GM12878 (cell line): ENCODE results near the gene TYROBP. TPM values are rescaled to one million over a fixed set of nuclear protein-coding genes. Genes with fewer than 3 reads are reported as not detected.
A peak's percentile ranks its signal among the peaks of the same experiment; 100 is the strongest.

Experiments used
- CHD1 ChIP-seq: IDR thresholded peaks from 2 replicates; pipeline ENCODE4 v1.6.1; 2012; ENCODE audit warnings: low read depth, low read length, improper control_type of control experiment
- CREB1 ChIP-seq: IDR thresholded peaks from 2 replicates; pipeline ENCODE4 v1.6.1; 2012; ENCODE audit warnings: low read depth, mild to moderate bottlenecking, inconsistent platforms
- CTCF ChIP-seq, 3 experiments: IDR thresholded peaks in 2 of 3; conservative IDR thresholded peaks in 1 of 3; 2 replicates each; pipeline ENCODE4 v1.5.1; 2011; ENCODE audit warnings: low read depth in 3 of 3, low read length in 3 of 3, mild to moderate bottlenecking in 3 of 3, control low read depth in 2 of 3, moderate library complexity in 2 of 3, inconsistent platforms in 1 of 3, mixed read lengths in 1 of 3; ENCODE audit not compliant: control insufficient read depth in 2 of 3, insufficient read depth in 1 of 3; ENCODE audit errors: extremely low read depth in 1 of 3
- CUX1 ChIP-seq: IDR thresholded peaks from 2 replicates; pipeline ENCODE4 v1.6.1; 2012; ENCODE audit warnings: improper control_type of control experiment, low read depth, low read length; ENCODE audit not compliant: insufficient replicate concordance
- MEF2B ChIP-seq: fragments of 450-650 bp; IDR thresholded peaks from 2 replicates; pipeline ENCODE4 v1.6.1; 2018; ENCODE audit warnings: mild to moderate bottlenecking, moderate library complexity; ENCODE audit not compliant: partially characterized antibody, poor library complexity, severe bottlenecking
- NBN ChIP-seq: fragments of 450-650 bp; IDR thresholded peaks from 2 replicates; pipeline ENCODE4 v1.6.1; 2016
- POLR2A ChIP-seq: IDR thresholded peaks from 2 replicates; pipeline ENCODE4 v1.6.1; 2011; ENCODE audit warnings: low read depth, mild to moderate bottlenecking, low read length
- RFX5 ChIP-seq: IDR thresholded peaks from 2 replicates; pipeline ENCODE4 v1.6.1; 2011; ENCODE audit warnings: low read depth, low read length, improper control_type of control experiment
- SPI1 ChIP-seq: IDR thresholded peaks from 2 replicates; pipeline ENCODE4 v1.6.1; 2011; ENCODE audit warnings: low read depth, mild to moderate bottlenecking, low read length, moderate library complexity, borderline replicate concordance; ENCODE audit not compliant: insufficient read depth
- SRF ChIP-seq, 2 experiments: IDR thresholded peaks; 2 replicates each; pipeline ENCODE4 v1.6.1; 2011; ENCODE audit warnings: low read depth in 2 of 2, low read length in 2 of 2, mild to moderate bottlenecking in 1 of 2, moderate library complexity in 1 of 2
- polyA plus RNA-seq, 11 experiments: library from polyadenylated mRNA; depleted of rRNA in 4 of 11; unstranded in 6 of 11; stranded (reverse) in 5 of 11; fragments of >200 nt; fragmentation: Nextera tagmentation in 4 of 11; fragmentation: Illumina TruSeq in 1 of 11; extraction: Ambion mirVana in 4 of 11; extraction: Trizol in 1 of 11; gene quantifications; 1 replicate in 1 of 11; 2 replicates in 10 of 11; pipeline versions ENCODE4 v1.2.1 to v1.2.3, GENCODE V29; 2011 to 2016; ENCODE audit warnings: inconsistent platforms in 2 of 11, missing spikeins in 2 of 11, low read depth in 1 of 11
- total RNA-seq, 4 experiments: library from RNA; depleted of rRNA in 3 of 4; stranded (reverse); fragments of >200 nt in 3 of 4; fragmentation: Illumina TruSeq in 1 of 4; extraction: Trizol in 1 of 4; gene quantifications; 2 replicates each; pipeline versions ENCODE4 v1.2.1 to v1.2.3, GENCODE V29; 2013 to 2021
- TF ChIP-seq, protein P1 (sequence below): fragments of 150-350 bp; IDR thresholded peaks from 2 replicates; pipeline ENCODE4 v1.6.1; 2016; ENCODE audit warnings: low read depth, low read length
- TF ChIP-seq, protein P2 (sequence below): fragments of 450-650 bp; IDR thresholded peaks from 2 replicates; pipeline ENCODE4 v1.6.1; 2017; ENCODE audit warnings: antibody characterized with exemption, mild to moderate bottlenecking, moderate library complexity

TYROBP gene
- total and polyA plus RNA-seq, 10 of the 15 experiments (the other 5 are each of a cell fraction or from before 2014, with no cell fraction given): 0.33 to 2.4 (median 0.58) TPM; not detected in 2

DNA sequence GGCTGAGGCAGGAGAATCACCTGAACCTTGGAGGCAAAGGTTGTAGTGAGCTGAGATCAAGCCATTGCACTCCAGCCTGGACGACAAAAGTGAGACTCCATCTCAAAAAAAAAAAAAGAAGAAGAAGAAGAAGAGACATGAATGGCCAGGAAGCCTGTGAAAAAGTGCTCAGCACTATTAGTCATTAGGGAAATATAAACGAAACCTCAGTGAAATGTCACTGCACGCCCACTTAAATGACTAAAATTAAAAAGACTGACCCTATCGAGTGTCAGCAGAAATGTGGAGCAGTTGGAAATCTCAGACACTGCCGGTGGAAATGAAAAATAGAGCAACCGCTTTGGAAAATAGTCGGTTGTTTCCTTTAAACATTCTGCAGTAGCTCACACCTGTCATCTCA, 5.5 kb upstream of the TYROBP start (continued):
- peak; percentile 68 for TF ChIP-seq NBN
- no peak for TF ChIP-seq RFX5
- 0 out of 2 replicates have a peak, but pooled peaks have one; percentile 19 for TF ChIP-seq CREB1
- TF ChIP-seq POLR2A: no peak
- no peak for TF ChIP-seq CUX1
- TF ChIP-seq CTCF (IDR thresholded peaks at IDR 0.05 in 2 of 3, conservative IDR thresholded peaks at IDR 0.05 in 1 of 3; ENCODE audit: control insufficient read depth in 2 of 3, extremely low read depth in 1 of 3, insufficient read depth in 1 of 3, low read depth in 3 of 3, low read length in 3 of 3): no peak
- TF ChIP-seq SRF (IDR thresholded peaks at IDR 0.05; ENCODE audit: low read depth in 2 of 2, low read length in 2 of 2): no peak
- TF ChIP-seq MEF2B: peak; percentile 60
- TF ChIP-seq, protein P1, sequence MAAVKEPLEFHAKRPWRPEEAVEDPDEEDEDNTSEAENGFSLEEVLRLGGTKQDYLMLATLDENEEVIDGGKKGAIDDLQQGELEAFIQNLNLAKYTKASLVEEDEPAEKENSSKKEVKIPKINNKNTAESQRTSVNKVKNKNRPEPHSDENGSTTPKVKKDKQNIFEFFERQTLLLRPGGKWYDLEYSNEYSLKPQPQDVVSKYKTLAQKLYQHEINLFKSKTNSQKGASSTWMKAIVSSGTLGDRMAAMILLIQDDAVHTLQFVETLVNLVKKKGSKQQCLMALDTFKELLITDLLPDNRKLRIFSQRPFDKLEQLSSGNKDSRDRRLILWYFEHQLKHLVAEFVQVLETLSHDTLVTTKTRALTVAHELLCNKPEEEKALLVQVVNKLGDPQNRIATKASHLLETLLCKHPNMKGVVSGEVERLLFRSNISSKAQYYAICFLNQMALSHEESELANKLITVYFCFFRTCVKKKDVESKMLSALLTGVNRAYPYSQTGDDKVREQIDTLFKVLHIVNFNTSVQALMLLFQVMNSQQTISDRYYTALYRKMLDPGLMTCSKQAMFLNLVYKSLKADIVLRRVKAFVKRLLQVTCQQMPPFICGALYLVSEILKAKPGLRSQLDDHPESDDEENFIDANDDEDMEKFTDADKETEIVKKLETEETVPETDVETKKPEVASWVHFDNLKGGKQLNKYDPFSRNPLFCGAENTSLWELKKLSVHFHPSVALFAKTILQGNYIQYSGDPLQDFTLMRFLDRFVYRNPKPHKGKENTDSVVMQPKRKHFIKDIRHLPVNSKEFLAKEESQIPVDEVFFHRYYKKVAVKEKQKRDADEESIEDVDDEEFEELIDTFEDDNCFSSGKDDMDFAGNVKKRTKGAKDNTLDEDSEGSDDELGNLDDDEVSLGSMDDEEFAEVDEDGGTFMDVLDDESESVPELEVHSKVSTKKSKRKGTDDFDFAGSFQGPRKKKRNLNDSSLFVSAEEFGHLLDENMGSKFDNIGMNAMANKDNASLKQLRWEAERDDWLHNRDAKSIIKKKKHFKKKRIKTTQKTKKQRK: no peak
- TF ChIP-seq SPI1: no peak
- TF ChIP-seq CHD1: no peak
- TF ChIP-seq, protein P2, sequence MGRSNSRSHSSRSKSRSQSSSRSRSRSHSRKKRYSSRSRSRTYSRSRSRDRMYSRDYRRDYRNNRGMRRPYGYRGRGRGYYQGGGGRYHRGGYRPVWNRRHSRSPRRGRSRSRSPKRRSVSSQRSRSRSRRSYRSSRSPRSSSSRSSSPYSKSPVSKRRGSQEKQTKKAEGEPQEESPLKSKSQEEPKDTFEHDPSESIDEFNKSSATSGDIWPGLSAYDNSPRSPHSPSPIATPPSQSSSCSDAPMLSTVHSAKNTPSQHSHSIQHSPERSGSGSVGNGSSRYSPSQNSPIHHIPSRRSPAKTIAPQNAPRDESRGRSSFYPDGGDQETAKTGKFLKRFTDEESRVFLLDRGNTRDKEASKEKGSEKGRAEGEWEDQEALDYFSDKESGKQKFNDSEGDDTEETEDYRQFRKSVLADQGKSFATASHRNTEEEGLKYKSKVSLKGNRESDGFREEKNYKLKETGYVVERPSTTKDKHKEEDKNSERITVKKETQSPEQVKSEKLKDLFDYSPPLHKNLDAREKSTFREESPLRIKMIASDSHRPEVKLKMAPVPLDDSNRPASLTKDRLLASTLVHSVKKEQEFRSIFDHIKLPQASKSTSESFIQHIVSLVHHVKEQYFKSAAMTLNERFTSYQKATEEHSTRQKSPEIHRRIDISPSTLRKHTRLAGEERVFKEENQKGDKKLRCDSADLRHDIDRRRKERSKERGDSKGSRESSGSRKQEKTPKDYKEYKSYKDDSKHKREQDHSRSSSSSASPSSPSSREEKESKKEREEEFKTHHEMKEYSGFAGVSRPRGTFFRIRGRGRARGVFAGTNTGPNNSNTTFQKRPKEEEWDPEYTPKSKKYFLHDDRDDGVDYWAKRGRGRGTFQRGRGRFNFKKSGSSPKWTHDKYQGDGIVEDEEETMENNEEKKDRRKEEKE: no peak
